ENCODE data around the gene IFFO2. TPM values are rescaled to one million over a fixed set of nuclear protein-coding genes. Genes with fewer than 3 reads are reported as not detected.

Gene IFFO2
- total and polyA plus RNA-seq, 2 of the 13 experiments (the other 11 are each of a cell fraction or from before 2014, with no cell fraction given): 7.3 to 16.7 TPM

- no peak for TF ChIP-seq TRAFD1 (CRISPR knock-in tag; IDR thresholded peaks at IDR 0.05; ENCODE audit: borderline replicate concordance)
- no peak for TF ChIP-seq ZBTB25 (CRISPR knock-in tag; IDR thresholded peaks at IDR 0.05)
- TF ChIP-seq ZNF513 (CRISPR knock-in tag; conservative IDR thresholded peaks at IDR 0.05): no peak
- TF ChIP-seq ZNF331 (CRISPR knock-in tag; IDR thresholded peaks at IDR 0.05): 0 out of 2 replicates have a peak, but pooled peaks have one; percentile 10
- no peak for TF ChIP-seq NFIB (CRISPR knock-in tag; IDR thresholded peaks at IDR 0.05; ENCODE audit: borderline replicate concordance)
- no peak for TF ChIP-seq NFE2L1 (CRISPR knock-in tag; IDR thresholded peaks at IDR 0.05; ENCODE audit: borderline replicate concordance)
- no peak for TF ChIP-seq MAFG (CRISPR knock-in tag; IDR thresholded peaks at IDR 0.05)
- TF ChIP-seq PRMT3 (CRISPR knock-in tag; IDR thresholded peaks at IDR 0.05; ENCODE audit: borderline replicate concordance, low read depth): no peak
- TF ChIP-seq ZSCAN5A (CRISPR knock-in tag; IDR thresholded peaks at IDR 0.05; ENCODE audit: borderline replicate concordance): no peak
- TF ChIP-seq ZNF691 (CRISPR knock-in tag; IDR thresholded peaks at IDR 0.05; ENCODE audit: borderline replicate concordance, low read depth): no peak
- TF ChIP-seq GATAD1 (CRISPR knock-in tag; IDR thresholded peaks at IDR 0.05): peak; percentile 9; the same call in 1 of the 2 replicates
- TF ChIP-seq U2AF2 (IDR thresholded peaks at IDR 0.05; ENCODE audit: low read depth, low read length): no peak
- peak; percentile 84 for TF ChIP-seq TAF1 (CRISPR knock-in tag; IDR thresholded peaks at IDR 0.05)
- TF ChIP-seq ZBTB37 (CRISPR knock-in tag; IDR thresholded peaks at IDR 0.05): no peak
- TF ChIP-seq THAP11 (CRISPR knock-in tag; IDR thresholded peaks at IDR 0.05): no peak
- no peak for TF ChIP-seq ZNF781 (CRISPR knock-in tag; IDR thresholded peaks at IDR 0.05; ENCODE audit: borderline replicate concordance, not compliant biosample characterization)
- no peak for TF ChIP-seq TCF7 (IDR thresholded peaks at IDR 0.05; ENCODE audit: low read depth)
- no peak for TF ChIP-seq DBP (CRISPR knock-in tag; IDR thresholded peaks at IDR 0.05; ENCODE audit: not compliant biosample characterization)
Observed at GRCh38 chr1:18956193-18957135, at the start of gene IFFO2 (continued).
